Cerebellar cortex (tissue), 1 donor: Measurements from ENCODE around the gene AP5Z1.
"Not testable (repeated sequence)": the region's sequence is repeated elsewhere in the genome, so short reads cannot be mapped to it uniquely, and the experiment has no call there.

Source experiments
- DNase-seq: peaks from one replicate; pipeline ENCODE4 v3.0.0-alpha.2; 2015; ENCODE audit warnings: low spot score

Gene AP5Z1

DNA sequence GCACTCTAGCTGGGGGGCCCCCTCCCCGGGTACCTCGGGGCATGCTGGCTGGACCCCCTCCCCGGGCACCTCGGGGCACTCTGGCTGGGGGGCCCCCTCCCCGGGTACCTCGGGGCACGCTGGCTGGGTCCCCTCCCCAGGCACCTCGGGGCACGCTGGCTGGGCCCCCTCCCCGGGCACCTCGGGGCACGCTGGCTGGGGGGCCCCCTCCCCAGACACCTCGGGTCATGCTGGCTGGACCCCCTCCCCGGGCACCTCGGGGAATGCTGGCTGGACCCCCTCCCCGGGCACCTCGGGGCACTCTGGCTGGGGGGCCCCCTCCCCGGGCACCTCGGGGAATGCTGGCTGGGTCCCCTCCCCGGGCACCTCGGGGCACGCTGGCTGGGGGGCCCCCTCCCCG lies 27.2 kb downstream of the AP5Z1 start:
- not testable (repeated sequence) for DNase-seq

DNA sequence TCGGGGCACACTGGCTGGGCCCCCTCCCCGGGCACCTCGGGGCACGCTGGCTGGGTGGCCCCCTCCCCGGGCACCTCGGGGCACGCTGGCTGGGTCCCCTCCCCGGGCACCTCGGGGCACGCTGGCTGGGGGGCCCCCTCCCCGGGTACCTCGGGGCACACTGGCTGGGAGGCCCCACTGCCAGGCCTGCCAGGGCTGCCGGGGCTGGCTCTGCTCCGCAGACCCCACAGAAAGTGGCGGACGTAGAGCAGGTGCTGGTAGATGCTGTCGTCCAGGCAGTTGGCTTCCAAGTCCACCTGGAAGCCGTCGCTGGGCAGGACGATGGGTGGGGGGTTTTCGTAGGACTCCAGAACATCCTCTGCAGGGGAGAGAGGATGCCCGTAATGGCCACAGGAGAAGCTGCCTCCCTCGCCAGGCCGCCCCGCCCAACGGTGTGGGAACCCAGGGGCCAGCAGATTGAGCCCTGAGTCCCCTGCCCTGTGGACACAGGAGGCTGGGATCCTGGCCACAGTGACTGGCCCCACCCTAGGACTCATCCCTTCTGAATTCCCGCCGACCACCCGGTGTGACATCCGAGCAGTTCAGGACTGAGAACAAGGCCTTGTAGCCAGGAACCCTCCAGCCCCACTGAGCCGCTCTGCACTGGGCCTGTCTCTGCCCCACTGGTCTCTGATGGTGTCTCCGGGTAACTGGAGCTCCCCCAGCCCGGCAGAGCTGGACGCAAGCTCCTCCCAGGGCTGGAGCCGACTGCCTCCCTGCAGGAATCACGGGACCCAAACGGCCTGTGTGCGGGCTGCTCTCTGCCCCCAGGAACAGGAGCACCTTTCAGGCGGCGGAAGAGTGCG lies 28.2 kb downstream of the AP5Z1 start:
- DNase-seq, result no peak

DNA sequence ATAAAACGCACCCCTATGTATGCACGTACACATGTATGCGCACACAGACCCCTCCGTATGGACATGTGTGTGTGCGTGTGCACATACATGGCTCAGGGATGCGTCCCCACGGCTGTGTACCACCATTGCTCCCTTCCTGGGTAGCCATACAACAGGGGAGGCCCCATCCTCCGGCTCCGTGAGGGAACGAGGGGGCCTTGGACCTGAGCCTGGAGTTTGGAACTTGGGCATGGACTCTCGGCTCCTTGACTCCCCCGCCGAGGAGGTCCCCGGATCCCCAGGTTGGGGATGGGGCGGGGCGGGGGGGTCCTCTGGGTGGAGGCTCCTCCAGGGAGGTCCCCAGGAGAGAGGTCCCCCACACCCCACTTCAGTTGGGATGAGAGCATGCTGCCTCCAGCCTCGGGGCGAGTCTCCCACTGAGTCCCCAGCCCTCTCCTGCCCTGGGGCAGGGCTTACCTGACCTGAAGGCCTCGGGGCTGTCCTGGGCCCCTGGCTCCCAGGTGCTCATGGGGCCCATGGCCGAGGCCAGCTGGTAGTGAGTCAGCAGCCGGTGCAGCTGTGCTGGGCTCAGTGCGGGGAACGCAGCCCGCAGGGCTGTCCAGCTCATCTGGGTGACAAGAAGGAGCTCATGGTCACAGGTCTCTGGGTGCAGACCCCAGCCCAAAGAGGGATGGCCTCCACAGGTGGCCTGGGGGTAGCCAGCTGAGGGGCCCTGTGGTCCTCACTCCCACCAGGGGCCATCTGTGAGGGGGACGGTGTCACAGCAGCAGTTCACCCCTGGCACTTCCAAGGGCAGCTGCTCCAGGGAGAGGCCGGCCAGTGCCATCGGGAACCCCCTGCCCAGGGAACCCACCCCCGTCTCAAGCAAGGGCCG lies 29.9 kb downstream of the AP5Z1 start:
- DNase-seq, result no peak

DNA sequence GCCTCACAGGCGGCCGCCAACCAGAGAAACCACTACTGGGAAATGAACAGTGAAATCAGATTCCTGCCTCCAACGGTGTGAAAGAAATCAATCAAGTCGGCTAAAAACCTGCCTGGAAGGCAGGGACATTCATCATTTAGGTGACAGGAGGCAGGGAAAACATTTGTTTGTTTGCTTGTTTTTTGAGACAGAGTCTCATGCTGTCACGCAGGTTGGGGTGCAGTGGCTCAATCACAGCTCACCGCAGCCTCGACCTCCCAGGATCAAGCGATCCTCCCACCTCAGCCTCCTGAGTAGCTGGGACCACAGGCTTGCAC lies 30.5 kb downstream of the AP5Z1 start:
- DNase-seq, result no peak

DNA sequence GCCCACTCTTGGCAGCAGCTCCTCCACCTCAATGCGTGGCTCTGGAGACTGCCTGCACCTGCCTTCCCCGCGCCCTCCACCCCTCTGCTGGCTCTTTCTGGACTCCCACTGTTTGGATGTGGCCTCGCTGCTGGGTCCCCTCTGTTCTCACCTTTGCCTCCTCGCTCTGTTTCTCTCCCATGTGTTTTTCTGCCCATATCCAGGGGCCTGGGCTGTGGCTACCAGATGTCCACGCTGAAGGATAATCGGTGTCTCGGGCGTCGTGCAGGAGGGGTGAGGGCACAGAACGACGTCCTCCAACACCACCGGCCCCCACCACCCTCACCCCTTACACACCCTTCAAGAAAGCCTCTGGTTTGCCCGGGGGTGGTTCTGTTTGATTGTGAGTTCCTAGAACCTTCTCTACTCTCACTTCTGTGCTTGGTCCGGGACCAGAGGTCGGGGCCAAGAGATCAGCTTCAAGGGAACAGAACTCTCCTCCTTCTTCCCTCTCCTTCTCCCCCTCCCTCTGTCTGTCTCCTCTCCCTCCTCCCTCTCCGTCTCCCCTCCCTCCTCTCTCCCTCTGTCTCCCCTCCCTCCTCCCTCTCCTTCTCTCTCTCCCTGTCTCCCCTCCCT lies 31.7 kb downstream of the AP5Z1 start:
- no peak for DNase-seq

DNA sequence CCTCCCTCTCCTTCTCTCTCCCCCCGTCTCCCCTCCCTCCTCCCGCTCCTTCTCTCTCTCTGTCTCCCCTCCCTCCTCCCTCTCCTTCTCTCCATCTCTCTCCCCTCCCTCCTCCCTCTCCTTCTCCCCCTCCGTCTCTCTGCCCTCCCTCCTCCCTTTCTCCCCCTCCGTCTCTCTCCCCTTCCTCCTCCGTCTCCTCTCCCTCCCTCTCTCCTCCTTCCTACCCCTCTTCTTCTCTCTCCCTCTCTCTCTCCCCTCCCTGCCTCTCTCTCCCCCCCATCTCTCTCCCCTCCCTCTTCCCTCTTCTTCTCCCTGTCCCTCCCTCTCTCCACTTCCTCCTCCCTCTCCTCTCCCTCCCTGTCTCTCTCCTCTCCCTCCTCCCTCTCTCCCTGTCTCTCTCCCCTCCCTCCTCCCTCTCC lies 32.2 kb downstream of the AP5Z1 start:
- no peak for DNase-seq

DNA sequence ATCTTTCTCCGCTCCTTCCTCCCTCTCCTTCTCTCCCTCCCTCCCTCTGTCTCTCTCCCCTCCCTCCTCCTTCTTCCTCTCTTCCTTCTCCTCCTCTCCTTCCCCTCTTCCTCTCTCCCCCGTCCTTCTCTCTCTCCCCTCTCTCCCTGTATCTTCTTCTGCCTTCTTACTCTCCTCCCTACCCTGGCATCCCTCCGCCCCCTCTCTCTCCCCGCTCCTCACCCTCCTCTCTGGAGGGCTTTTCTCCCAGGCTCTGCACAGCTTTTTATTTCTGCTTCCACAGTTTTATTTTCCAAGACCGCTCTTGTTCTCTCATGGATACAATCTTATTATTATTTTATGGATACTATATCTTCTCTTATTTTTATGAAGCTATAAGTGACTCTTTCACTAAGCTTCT lies 32.6 kb downstream of the AP5Z1 start:
- DNase-seq, result no peak

DNA sequence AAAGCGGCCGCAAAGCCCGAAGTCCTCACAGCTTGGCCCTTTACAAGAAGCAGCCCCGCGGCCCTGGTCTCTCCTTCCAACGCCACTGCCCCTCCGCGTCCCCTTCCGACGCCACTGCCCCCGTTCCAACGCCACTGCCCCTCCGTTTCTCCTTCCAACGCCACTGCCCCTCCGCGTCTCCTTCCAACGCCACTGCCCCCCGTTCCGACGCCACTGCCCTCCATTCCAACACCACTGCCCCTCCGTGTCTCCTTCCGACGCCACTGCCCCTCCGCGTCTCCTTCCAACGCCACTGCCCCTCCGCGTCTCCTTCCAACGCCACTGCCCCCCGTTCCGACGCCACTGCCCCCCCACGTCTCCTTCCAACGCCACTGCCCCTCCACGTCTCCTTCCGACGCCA lies 33.1 kb downstream of the AP5Z1 start:
- no peak for DNase-seq

DNA sequence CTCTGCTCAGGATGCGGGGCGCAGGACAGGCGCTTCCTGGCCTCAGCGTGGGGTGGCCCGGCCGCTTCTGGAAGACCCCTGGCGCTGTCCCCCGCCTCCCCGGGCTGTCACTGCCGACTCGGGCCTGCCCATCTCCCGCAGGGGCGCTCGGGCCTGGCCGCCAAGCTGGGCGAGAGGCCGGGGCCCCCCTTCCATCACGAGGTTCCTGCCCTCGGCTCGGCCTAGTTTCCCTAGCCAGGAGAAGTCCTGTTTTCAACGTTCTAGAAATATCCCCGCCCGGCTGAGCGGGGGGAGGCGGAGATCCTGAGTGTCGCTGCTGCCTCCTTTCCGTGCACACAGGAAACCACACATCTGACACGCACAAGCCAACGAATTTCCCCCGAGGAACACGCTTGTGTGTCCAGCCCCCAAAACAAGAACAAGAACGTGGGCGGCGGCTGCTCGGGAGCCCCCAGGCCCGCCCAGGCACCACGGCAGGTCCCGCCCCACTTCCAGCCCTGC lies 33.7 kb downstream of the AP5Z1 start:
- no peak for DNase-seq

DNA sequence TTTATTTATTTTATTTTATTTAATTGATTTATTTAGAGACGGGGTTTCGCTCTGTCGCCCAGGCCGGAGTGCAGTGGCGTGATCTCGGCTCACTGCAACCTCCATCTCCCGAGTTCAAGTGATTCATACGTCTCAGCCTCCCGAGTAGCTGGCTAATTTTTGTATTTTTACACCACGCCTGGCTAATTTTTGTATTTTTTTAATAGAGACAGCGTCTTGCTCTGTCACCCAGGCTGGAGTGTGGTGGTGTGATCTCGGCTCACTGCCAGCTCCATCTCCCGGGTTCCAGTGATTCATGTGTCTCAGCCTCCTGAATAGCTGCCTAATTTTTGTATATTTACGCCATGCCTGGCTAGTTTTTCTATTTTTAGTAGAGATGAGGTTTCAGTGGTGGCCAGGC lies 34.2 kb downstream of the AP5Z1 start:
- no peak for DNase-seq

DNA sequence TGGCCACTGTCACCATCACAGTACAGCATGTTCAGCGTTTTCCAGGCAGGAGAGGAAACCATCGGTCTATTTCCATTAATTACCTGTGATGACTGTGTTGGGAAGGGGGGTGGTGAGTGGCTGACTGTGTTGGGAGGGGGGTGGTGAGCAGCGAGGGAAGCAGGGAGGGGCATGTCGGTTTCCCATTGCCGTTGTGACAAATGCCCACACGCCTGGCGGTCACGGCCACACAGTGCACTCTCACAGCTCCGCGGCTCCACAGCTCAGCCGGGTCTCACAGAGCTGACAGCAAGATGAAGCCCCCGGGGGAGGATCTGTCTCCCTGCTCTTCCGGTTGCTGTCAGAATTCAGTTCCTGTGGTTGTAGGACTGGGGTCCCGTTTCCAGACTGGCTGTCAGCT lies 39.0 kb downstream of the AP5Z1 start:
- no peak for DNase-seq

DNA sequence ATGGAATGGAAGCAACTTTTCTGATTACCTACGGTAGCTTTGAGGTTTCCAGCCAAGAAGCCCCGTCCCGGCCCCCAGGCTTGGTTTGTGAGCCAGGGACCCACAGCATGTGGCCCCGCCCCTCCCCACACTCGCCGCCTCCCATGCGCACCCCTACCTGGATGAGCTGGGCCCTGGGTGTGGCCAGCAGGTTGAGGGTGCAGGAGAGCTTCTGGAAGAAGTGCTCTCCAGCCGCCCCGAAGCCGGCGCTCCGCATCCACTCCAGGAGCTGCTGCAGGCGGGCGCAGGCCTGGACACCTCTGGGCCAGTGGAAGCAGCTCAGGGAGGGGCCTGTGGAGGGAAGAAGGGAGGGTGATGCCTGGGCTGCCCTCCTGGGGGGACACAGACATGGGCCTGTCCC lies 39.7 kb downstream of the AP5Z1 start:
- no peak for DNase-seq

DNA sequence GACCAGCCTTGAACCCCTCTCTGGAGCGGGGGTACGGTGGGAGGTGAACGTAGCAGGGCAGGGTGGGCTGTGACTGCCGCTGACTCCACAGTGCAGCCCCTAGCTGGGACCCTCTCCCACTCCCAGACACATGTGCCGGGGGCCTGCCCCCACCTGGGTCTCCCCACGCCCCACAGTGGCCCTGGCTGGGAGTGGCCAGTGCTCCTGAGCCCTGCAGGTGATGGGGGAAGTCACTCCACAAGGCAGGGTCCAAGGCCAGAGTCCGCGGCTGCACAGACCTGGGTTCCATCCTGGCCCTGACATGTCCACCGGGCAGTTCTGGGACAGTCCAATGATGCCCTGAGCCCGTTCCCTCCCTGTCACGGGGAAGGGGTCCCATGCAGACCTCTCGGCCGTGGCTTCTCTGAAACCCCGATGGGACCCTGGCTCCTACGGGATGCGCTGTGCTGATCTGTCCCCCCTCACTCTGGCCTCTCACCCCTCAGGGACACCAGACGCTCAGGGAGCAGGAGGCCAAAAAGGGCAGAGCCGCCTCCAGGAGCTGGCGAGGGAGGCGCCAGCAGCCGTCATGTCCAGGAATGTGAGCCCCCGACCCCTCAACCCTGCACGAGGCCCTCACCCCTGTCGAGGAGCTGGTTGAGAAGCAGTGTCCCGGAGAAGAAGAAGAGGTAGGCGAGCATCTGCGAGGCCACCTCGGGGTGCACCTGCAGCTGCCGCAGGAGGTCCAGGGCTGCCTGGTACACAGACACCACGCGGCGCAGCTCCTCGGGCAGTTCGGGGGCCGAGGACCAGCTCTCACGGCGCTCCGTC lies 40.4 kb downstream of the AP5Z1 start:
- DNase-seq, result no peak

DNA sequence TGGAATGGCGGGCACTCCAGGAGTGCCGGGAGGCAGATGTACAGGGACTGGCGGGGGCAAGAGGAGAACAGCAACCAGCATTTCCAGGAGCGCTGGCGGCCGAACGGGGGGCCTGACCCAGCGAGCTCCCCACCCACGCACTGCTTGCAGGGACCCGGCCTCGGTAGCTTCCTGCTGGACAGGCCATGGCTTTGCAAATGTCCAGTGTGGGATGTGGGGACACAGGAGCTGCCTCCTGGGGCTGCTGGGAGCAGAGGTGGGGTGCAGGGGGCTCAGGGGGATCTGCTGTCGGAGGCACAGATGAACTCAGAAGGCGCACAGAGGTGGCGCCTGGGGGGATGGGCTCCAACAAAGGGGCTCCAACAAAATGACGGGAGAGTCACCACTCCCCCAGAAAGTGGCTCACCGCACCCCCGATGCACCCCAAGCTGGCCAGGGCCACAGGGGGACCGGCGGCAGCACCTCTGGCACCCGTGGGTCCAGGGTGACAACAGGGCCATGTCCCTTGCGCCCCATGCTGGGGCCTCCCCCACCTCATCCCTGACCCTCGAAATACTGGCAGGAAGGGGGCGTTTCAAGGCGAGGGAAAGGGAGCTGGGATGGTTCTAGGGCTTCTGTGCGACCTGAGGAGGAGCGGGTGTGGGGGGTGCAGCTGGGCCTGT lies 41.1 kb downstream of the AP5Z1 start:
- no peak for DNase-seq

DNA sequence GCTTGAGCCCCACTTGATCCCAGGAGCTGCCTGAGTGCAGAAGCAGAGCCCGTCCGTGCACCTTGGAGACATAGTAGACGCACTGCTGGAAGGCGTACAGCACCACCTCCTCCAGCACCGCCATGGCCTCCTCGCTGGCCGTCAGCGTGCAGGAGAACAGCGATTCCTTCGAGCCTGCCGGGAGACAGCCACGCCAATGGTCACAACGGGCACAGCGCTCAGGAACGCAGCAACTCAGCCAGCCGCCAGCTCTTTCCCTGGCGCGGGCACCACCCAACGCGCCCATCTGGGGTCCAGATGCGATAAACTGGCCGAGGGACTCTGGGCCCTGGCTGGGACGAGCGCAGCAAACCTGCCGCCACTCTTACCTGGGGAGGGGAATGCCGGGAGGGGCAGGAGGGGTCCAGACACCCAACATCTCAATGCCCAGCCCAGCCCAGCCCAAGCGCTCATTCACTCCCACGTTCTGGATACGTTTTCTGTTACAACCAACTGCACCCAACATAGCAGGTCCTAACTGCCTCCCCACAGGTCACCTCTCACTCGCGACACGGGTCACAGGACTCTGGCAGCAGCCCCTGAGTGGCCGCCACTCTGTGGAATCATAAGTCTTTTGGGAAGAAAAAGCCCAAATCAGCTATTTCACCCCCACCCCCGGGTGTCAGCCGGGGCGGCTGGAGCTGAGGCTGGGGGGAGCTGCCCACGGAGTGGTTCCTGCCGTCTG lies 41.9 kb downstream of the AP5Z1 start:
- no peak for DNase-seq

DNA sequence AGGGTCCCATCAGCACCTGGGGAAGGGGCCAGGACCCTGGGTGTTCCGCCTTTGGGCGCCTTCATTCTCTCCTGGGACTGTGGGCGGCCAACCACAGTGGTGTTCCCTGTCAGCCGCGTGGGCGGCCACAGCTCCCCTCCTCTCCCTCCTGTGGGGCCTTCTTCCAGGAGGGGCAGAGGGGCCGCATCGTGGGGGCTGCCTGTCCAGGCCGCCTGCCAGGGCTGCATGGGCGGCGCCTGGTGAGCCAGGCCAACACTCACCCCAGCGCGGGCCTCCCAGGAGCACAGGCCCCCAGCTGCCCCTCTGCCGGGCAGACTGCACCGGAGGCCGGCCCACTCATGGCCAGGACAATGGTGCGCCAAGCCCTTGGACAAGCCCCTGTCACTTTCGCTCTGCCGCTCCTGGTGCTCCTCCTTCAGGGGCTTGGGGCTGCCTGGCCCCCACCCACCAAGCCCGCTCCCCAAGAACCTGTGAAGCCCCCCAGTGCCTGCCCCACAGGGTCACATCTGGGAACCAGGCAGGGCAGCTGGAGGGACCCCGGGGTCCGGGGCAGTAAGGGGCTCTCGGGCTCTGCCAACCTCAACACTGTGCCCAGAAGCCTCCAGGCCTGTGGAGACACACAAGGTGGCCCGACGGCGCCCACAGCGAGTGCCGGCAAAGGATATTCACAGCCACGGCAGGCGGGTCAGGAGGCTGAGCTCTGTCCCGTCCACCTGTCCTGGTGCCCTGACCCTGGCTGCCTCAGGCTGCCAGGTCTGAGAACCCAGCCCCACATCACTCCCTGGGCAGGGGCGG lies 42.8 kb downstream of the AP5Z1 start:
- DNase-seq, result no peak

DNA sequence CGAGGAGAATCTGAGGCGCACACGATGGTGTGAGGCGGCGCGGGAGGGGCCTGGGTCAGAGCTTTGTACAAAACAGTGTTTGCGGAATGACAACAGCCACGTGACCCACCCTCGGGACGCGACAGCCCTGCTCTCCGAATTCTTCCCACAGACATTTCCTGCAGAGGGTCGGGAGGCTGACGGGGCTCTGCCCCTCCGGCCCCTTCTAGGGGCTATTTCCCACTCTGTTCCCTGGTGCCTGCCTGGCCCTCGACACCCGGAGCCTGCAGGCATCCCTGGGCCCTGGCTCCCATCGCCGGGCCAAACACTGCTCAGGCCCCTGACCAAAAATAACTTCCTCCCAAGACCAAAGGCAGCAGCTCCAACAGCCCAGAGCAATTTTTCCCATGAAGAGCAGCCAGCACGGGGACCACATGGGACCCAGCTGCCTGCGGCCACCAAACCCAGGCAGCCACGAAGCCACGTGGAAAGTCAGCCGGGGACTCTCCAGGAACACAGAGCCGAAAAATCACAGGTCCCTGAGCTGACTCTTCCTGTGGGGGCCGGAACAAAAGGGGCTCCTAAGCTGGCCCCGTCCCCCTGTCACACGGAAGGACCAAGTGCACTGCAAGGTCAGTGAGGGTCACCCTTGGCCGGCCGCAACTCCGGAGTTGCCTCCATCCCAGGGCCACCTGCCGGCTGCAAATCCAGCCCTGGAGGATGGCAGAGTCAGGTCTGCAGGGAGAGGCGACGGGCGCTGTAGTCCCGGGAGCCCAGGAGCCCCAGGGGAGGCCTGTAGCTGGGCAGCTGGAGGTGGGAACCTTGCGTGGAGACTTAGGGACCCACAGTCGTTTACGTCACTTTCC lies 44.4 kb downstream of the AP5Z1 start:
- DNase-seq, result no peak

DNA sequence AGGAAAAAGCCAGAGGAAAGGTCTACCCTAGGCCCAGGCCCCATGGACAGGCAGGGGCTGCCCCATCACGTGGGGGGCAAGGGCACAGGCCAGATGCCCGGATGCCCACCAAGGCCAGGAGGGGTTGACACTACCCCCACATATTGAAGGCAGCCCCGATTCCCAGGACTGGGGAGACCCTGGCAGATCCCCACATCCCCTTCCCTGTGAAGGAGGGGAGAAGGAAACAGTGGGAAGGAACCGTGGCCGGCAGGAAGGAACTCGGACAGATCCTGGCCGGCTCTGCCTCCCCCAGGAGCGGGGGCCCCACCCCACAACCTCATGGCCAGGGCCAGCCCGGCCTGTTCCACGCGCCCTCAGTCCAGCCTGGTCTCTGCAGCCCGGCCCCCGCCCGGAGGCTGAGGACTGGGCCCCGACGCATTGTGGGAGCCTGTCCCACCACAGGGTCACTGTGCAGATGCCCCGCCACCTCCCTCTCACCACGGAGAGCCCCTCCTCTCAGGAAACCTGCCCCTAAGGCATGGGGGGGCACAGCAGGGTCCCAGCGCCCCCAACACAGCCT lies 45.1 kb downstream of the AP5Z1 start:
- DNase-seq, result no peak
